GM12878 (cell line): Measurements from ENCODE around the gene TAPT1. TPM values are rescaled to one million over a fixed set of nuclear protein-coding genes. Genes with fewer than 3 reads are reported as not detected.

Experiments
- ATAC-seq: fragments of 200-7000 bp; cut with Tn5 transposase; 3 replicates; pipeline ENCODE4 v1.9.1; 2020; ENCODE audit warnings: mild to moderate bottlenecking, moderate library complexity
- BruUV-seq: library from RNA; stranded (reverse); fragments of 400-500 nt; replicated peaks from 2 replicates; lab custom pipeline; 2021; lab: Mats Ljungman, UMichigan
- CTCF ChIA-PET: fragments of 300-600 bp; sonication (Branson Sonifier 250); formaldehyde crosslinking; extraction: SDS; loops from one replicate; lab custom pipeline; 2021; ENCODE audit warnings: inconsistent platforms; lab: Yijun Ruan, JAX
- POLR2A ChIA-PET: fragments of 350-600 bp; formaldehyde crosslinking; extraction: SDS; loops from one replicate; lab custom pipeline; 2021; ENCODE audit warnings: inconsistent platforms; lab: Charles Lee
- RAD21 ChIA-PET: fragments of 300-600 bp; sonication (Branson Sonifier 250); formaldehyde crosslinking; loops from one replicate; lab custom pipeline; 2023; ENCODE audit warnings: antibody characterized with exemption; ENCODE audit not compliant: unreplicated experiment; lab: Charles Lee
- SMC1A ChIA-PET: fragments of 300-600 bp; sonication (Branson Sonifier 250); formaldehyde crosslinking; loops from one replicate; lab custom pipeline; 2023; ENCODE audit not compliant: unreplicated experiment, uncharacterized antibody; lab: Charles Lee
- DNase-seq: peaks from one replicate; pipeline ENCODE4 v3.0.0-alpha.2; 2011; ENCODE audit warnings: low read depth, low spot score
- FAIRE-seq: peaks from 3 replicates; lab custom pipeline; 2011; peaks lifted over from hg19 to GRCh38; lab: Jason Lieb, UNC
- H2AFZ ChIP-seq: 2 replicates; pipeline ENCODE4 v1.6.0; 2011; ENCODE audit warnings: low read depth, low read length, control low read depth; ENCODE audit not compliant: control insufficient read depth
- H3K27ac ChIP-seq: 2 replicates; pipeline ENCODE4 v1.5.1; 2011; ENCODE audit warnings: control low read depth; ENCODE audit not compliant: control insufficient read depth, insufficient read depth
- H3K27me3 ChIP-seq, 2 experiments: replicated peaks in 1 of 2; 2 replicates each; pipeline versions ENCODE4 v1.6.0 to v1.6.1; 2011; ENCODE audit warnings: low read length in 1 of 2; ENCODE audit not compliant: control insufficient read depth in 2 of 2, insufficient read depth in 2 of 2
- H3K36me3 ChIP-seq, 2 experiments: 2 replicates each; pipeline ENCODE4 v1.5.1; 2011; ENCODE audit warnings: low read length in 1 of 2; ENCODE audit not compliant: control insufficient read depth in 2 of 2, insufficient read depth in 2 of 2
- H3K4me1 ChIP-seq: 2 replicates; pipeline ENCODE4 v1.6.1; 2011; ENCODE audit warnings: mild to moderate bottlenecking, low read length, moderate library complexity, mixed read lengths; ENCODE audit not compliant: control insufficient read depth, insufficient read depth
- H3K4me2 ChIP-seq: 2 replicates; pipeline ENCODE4 v1.6.0; 2011; ENCODE audit warnings: control low read depth; ENCODE audit not compliant: control insufficient read depth, insufficient read depth
- H3K4me3 ChIP-seq: fragments of 200-600 bp; sonication (generic); 2 replicates; pipeline ENCODE4 v1.5.1; 2016
- H3K79me2 ChIP-seq: 2 replicates; pipeline ENCODE4 v1.6.0; 2011; ENCODE audit warnings: low read length; ENCODE audit not compliant: control insufficient read depth, insufficient read depth
- H3K9ac ChIP-seq: 2 replicates; pipeline ENCODE4 v1.8.0; 2011; ENCODE audit warnings: low read length, control low read depth, mixed read lengths; ENCODE audit not compliant: control insufficient read depth, insufficient read depth
- H3K9me3 ChIP-seq: replicated peaks from 3 replicates; pipeline ENCODE4 v1.5.1; 2011; ENCODE audit warnings: mild to moderate bottlenecking, low read length; ENCODE audit not compliant: control insufficient read depth, insufficient read depth
- H4K20me1 ChIP-seq: 2 replicates; pipeline ENCODE4 v1.6.0; 2011; ENCODE audit not compliant: control insufficient read depth, insufficient read depth
- ATF7 ChIP-seq: fragments of 450-650 bp; IDR thresholded peaks from 2 replicates; pipeline ENCODE4 v1.6.1; 2016; ENCODE audit warnings: low read depth, mild to moderate bottlenecking
- CHD4 ChIP-seq: fragments of 200-600 bp; sonication (generic); IDR thresholded peaks from 2 replicates; pipeline ENCODE4 v1.6.1; 2016; ENCODE audit warnings: mild to moderate bottlenecking
- GABPA ChIP-seq: IDR thresholded peaks from 2 replicates; pipeline ENCODE4 v1.6.1; 2014; ENCODE audit warnings: antibody characterized with exemption, low read depth, mild to moderate bottlenecking, inconsistent platforms
- IRF5 ChIP-seq: fragments of 450-650 bp; IDR thresholded peaks from 2 replicates; pipeline ENCODE4 v1.6.1; 2017; ENCODE audit warnings: borderline replicate concordance
- PBX3 ChIP-seq: IDR thresholded peaks from 2 replicates; pipeline ENCODE4 v1.6.1; 2011; ENCODE audit warnings: mild to moderate bottlenecking, low read depth, low read length, moderate library complexity; ENCODE audit not compliant: insufficient replicate concordance
- PKNOX1 ChIP-seq: fragments of 450-650 bp; IDR thresholded peaks from 2 replicates; pipeline ENCODE4 v1.6.1; 2016; ENCODE audit warnings: mild to moderate bottlenecking
- RB1 ChIP-seq: fragments of 450-650 bp; formaldehyde crosslinking; IDR thresholded peaks from 2 replicates; pipeline ENCODE4 v1.6.1; 2017; ENCODE audit warnings: mild to moderate bottlenecking, borderline replicate concordance
- RBBP5 ChIP-seq: fragments of 200-600 bp; sonication (generic); conservative IDR thresholded peaks from 2 replicates; pipeline ENCODE4 v1.6.1; 2016
- SIX5 ChIP-seq: IDR thresholded peaks from 2 replicates; pipeline ENCODE4 v1.6.1; 2011; ENCODE audit warnings: mild to moderate bottlenecking, low read depth, low read length, moderate library complexity; ENCODE audit not compliant: severe bottlenecking
- SMC3 ChIP-seq: IDR thresholded peaks from 2 replicates; pipeline ENCODE4 v1.6.1; 2011; ENCODE audit warnings: low read length, improper control_type of control experiment, borderline replicate concordance
- TCF12 ChIP-seq: IDR thresholded peaks from 2 replicates; pipeline ENCODE4 v1.6.1; 2011; ENCODE audit warnings: low read depth, mild to moderate bottlenecking, low read length
- ZNF384 ChIP-seq: IDR thresholded peaks from 2 replicates; pipeline ENCODE4 v1.6.1; 2012; ENCODE audit warnings: low read depth, mild to moderate bottlenecking, low read length, improper control_type of control experiment, borderline replicate concordance
- WGBS: methylation state at CpG from one replicate; pipeline ENCODE4 v1.1.6; 2016; ENCODE audit warnings: low lambda C conversion rate; ENCODE audit not compliant: insufficient replicate concordance, insufficient coverage; ENCODE audit errors: missing lambda C conversion rate; 5-methylcytosine and 5-hydroxymethylcytosine counted together
- in situ Hi-C: fragments of 300-500 bp; cut with MboI; formaldehyde crosslinking; loops from 9 replicates; pipeline ENCODE4 v1.14.3; 2018; ENCODE audit warnings: mixed read lengths
- intact Hi-C: fragments of 100-400 bp; cut with micrococcal nuclease; formaldehyde crosslinking; loops from one replicate; pipeline ENCODE4 v1.14.2; 2022; ENCODE audit not compliant: unreplicated experiment
- polyA plus RNA-seq, 11 experiments: library from polyadenylated mRNA; depleted of rRNA in 4 of 11; unstranded in 6 of 11; stranded (reverse) in 5 of 11; fragments of >200 nt; fragmentation: Nextera tagmentation in 4 of 11; fragmentation: Illumina TruSeq in 1 of 11; extraction: Ambion mirVana in 4 of 11; extraction: Trizol in 1 of 11; gene quantifications; 1 replicate in 1 of 11; 2 replicates in 10 of 11; pipeline versions ENCODE4 v1.2.1 to v1.2.3, GENCODE V29; 2011 to 2016; ENCODE audit warnings: inconsistent platforms in 2 of 11, missing spikeins in 2 of 11, low read depth in 1 of 11
- total RNA-seq, 4 experiments: library from RNA; depleted of rRNA in 3 of 4; stranded (reverse); fragments of >200 nt in 3 of 4; fragmentation: Illumina TruSeq in 1 of 4; extraction: Trizol in 1 of 4; gene quantifications; 2 replicates each; pipeline versions ENCODE4 v1.2.1 to v1.2.3, GENCODE V29; 2013 to 2021

Gene TAPT1
- total and polyA plus RNA-seq, 10 of the 15 experiments (the other 5 are each of a cell fraction or from before 2014, with no cell fraction given): 0.91 to 23.3 (median 9.5) TPM

- H3K79me2 ChIP-seq: no peaks in the 10 kb centered on the region
- H3K27me3 ChIP-seq: 0 out of 4 replicates have a peak, but pooled peaks cover 0 to 3% of the 10 kb centered on the region in 2 experiments
- H3K27ac ChIP-seq: no peak overlapping the region
- SMC1A ChIA-PET: no interaction called here
- WGBS: 31% methylated on average over 4 of the region's 4 CpGs
- H3K4me1 ChIP-seq: no peaks in the 10 kb centered on the region
- DNase-seq (no peak), FAIRE-seq (no peak), ATAC-seq (no peak)
- no peak overlapping the region for H3K4me3 ChIP-seq
- RAD21 ChIA-PET: no interaction called here
- in situ Hi-C loops: no loop called here
- POLR2A ChIA-PET: no interaction called here
- TF ChIP-seq CHD4 (no peak), ATF7 (no peak), RBBP5 (no peak), SMC3 (no peak), RB1 (no peak)
- no peak overlapping the region for H3K4me2 ChIP-seq
- no peak overlapping the region for H2AFZ ChIP-seq
- intact Hi-C loops: no loop called here
- no peaks in the 10 kb centered on the region for H3K9me3 ChIP-seq
- CTCF ChIA-PET: no interaction called here
- BruUV-seq: no TSS peak
- H3K36me3 ChIP-seq: no peaks in the 10 kb centered on the region
- H4K20me1 ChIP-seq: no peaks in the 10 kb centered on the region
- H3K9ac ChIP-seq: no peak overlapping the region
These were observed 104.0 kb downstream of the TAPT1 start for GRCh38 chr4:16122308-16122711.

- Histone ChIP-seq H3K4me3 (no peak overlapping the region), H3K79me2 (no peaks in the 10 kb centered on the region), H3K27ac (no peak overlapping the region), H3K36me3 (no peaks in the 10 kb centered on the region), H3K4me1 (no peaks in the 10 kb centered on the region), H3K27me3 (0 out of 4 replicates have a peak, but pooled peaks cover 0 to 1% of the 10 kb centered on the region in 2 experiments), H4K20me1 (no peaks in the 10 kb centered on the region), H3K9me3 (no peaks in the 10 kb centered on the region), H2AFZ (no peak overlapping the region; the same call in 1 of the 2 replicates), H3K9ac (no peak overlapping the region), H3K4me2 (no peak overlapping the region)
- ATAC-seq: peak; percentile 69
- 3% methylated on average over 4 of the region's 4 CpGs for WGBS
- in situ Hi-C loops: no loop called here
- DNase-seq: no peak
- FAIRE-seq: no peak
- SMC1A ChIA-PET: no interaction called here
- CTCF ChIA-PET: no interaction called here
- RAD21 ChIA-PET: no interaction called here
- POLR2A ChIA-PET: no interaction called here
- intact Hi-C loops: no loop called here
- no peak for TF ChIP-seq ZNF384
- TF ChIP-seq PKNOX1: peak; percentile 96
- TF ChIP-seq IRF5: no peak
- peak; percentile 91 for TF ChIP-seq PBX3
- no peak for TF ChIP-seq TCF12
- no peak for TF ChIP-seq SIX5
- 0 out of 2 replicates have a peak, but pooled peaks have one; percentile 39 for TF ChIP-seq GABPA
- BruUV-seq: no TSS peak
These were observed 105.6 kb downstream of the TAPT1 start for GRCh38 chr4:16120720-16121119.
